ENCODE data around the gene NOG.

NOG gene

GRCh38 chr17:56638591-56639051 lies 45.1 kb downstream of the NOG start:
- no peak for DNase-seq

- no peak for DNase-seq
These were observed 46.0 kb downstream of the NOG start for GRCh38 chr17:56639517-56639916.

- no peak for DNase-seq
These were observed 46.6 kb downstream of the NOG start for GRCh38 chr17:56640116-56640515.

GRCh38 chr17:56641373-56641772 lies 47.9 kb downstream of the NOG start:
- DNase-seq = no peak

GRCh38 chr17:56641894-56642293 lies 48.4 kb downstream of the NOG start:
- no peak for DNase-seq

GRCh38 chr17:56642424-56642823 lies 48.9 kb downstream of the NOG start:
- DNase-seq = no peak
